Fibroblast of mammary gland (primary cell): ENCODE measurements around the gene AFG3L2.

ENCODE experiments used
- DNase-seq: peaks from one replicate; pipeline ENCODE4 v3.0.0-alpha.2; 2010; ENCODE audit warnings: low read depth
- H3K4me3 ChIP-seq: 2 replicates; pipeline ENCODE4 v1.5.1; 2011; ENCODE audit warnings: low read depth, mild to moderate bottlenecking, low read length, moderate library complexity; ENCODE audit not compliant: control insufficient read depth
- CTCF ChIP-seq: conservative IDR thresholded peaks from 2 replicates; pipeline ENCODE4 v1.5.1; 2011; ENCODE audit warnings: low read depth, low read length, inconsistent platforms; ENCODE audit not compliant: control insufficient read depth, insufficient read depth

AFG3L2 gene

GRCh38 chr18:12283256-12283655 lies 93.8 kb downstream of the AFG3L2 start:
- peak; percentile 22 for TF ChIP-seq CTCF
- H3K4me3 ChIP-seq: no peak overlapping the region
- peak; percentile 54 for DNase-seq

- H3K4me3 ChIP-seq: no peak overlapping the region
- TF ChIP-seq CTCF: no peak
- peak; percentile 86 for DNase-seq
Measured at GRCh38 chr18:12282442-12283039, 94.5 kb downstream of the AFG3L2 start.

- TF ChIP-seq CTCF: no peak
- no peak for DNase-seq
- no peak overlapping the region for H3K4me3 ChIP-seq
Measured at GRCh38 chr18:12281861-12282260, 95.2 kb downstream of the AFG3L2 start.

- H3K4me3 ChIP-seq: peak overlapping the region; percentile 10
- no peak for DNase-seq
Measured at GRCh38 chr18:12279781-12280531, 97.1 kb downstream of the AFG3L2 start.

More at GRCh38 chr18:12279781-12280531, 97.1 kb downstream of the AFG3L2 start:
- TF ChIP-seq CTCF: no peak
